ENCODE measurements around the gene DAPK2.

DNA sequence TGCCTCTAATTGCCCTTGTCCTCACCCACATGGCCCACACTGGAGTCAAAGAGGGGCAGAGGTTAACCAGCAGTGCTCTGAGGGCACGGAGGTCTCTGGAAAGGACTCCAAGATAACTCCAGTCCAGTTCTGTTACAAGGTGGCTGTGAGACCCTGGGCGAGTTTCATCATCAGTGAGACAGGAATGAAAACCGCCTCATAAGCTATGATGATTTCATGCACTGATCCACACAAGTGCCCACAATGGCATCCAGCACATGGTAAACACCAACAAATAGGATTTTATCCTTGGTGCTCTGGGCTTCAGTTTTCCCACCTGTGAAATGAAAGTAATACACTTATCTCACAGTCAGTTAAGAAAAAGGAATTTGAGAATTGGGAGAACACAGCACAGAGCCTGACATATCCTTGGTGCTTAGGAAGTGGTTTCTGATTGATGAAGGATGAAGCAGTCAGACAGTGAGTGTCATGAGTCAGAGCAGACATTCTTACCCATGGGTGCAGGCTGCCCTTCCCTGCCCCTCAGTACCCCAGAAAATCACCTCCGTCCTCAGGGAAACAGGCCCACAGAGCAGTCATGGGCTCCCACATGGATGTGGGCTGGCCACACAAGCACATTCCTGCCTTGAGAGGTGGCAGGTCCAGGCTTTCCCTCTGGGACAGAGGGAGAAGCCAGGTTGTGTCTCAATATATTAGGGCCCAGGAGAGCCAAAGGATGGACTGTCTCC, 48.4 kb downstream of the DAPK2 start:
- TF ChIP-seq CTCF (conservative IDR thresholded peaks at IDR 0.05) (no peak), ZFX (IDR thresholded peaks at IDR 0.05) (no peak)

All from C4-2B (cell line).